H9 (cell line): ENCODE results near the gene ANKHD1. TPM values are rescaled to one million over a fixed set of nuclear protein-coding genes. Genes with fewer than 3 reads are reported as not detected.

Experiments used
- DNase-seq: peaks from one replicate; pipeline ENCODE4 v3.0.0-alpha.2; 2017
- H2AFZ ChIP-seq: one replicate; pipeline ENCODE4 v1.6.1; 2013; ENCODE audit warnings: mild to moderate bottlenecking, low read length, control low read depth, moderate library complexity
- H2AK5ac ChIP-seq: 2 replicates; pipeline ENCODE4 v1.6.1; 2013; ENCODE audit warnings: low read length, control low read depth, mixed read lengths; ENCODE audit not compliant: insufficient read length
- H2BK120ac ChIP-seq: one replicate; pipeline ENCODE4 v1.6.1; 2013; ENCODE audit warnings: low read depth, mild to moderate bottlenecking, low read length, control low read depth, inconsistent platforms; ENCODE audit not compliant: poor library complexity, severe bottlenecking
- H2BK12ac ChIP-seq: 2 replicates; pipeline ENCODE4 v1.6.1; 2013; ENCODE audit warnings: low read length, control low read depth, mixed read lengths, low read depth; ENCODE audit not compliant: insufficient read length
- H2BK15ac ChIP-seq: 2 replicates; pipeline ENCODE4 v1.6.1; 2013; ENCODE audit warnings: low read depth, low read length, control low read depth
- H2BK20ac ChIP-seq: one replicate; pipeline ENCODE4 v1.6.1; 2013; ENCODE audit warnings: low read depth, mild to moderate bottlenecking, low read length, control low read depth, inconsistent platforms; ENCODE audit not compliant: poor library complexity, severe bottlenecking
- H2BK5ac ChIP-seq: 2 replicates; pipeline ENCODE4 v1.6.1; 2013; ENCODE audit warnings: low read length, control low read depth, mixed read lengths; ENCODE audit not compliant: insufficient read length
- H3K14ac ChIP-seq: 2 replicates; pipeline ENCODE4 v1.6.1; 2013; ENCODE audit warnings: low read length, control low read depth; ENCODE audit not compliant: insufficient read depth
- H3K18ac ChIP-seq: 2 replicates; pipeline ENCODE4 v1.6.1; 2013; ENCODE audit warnings: low read depth, mild to moderate bottlenecking, mixed read lengths, low read length, control low read depth; ENCODE audit not compliant: insufficient read length
- H3K23ac ChIP-seq: 2 replicates; pipeline ENCODE4 v1.6.1; 2013; ENCODE audit warnings: low read length, control low read depth, mixed read lengths, low read depth; ENCODE audit not compliant: insufficient read length
- H3K23me2 ChIP-seq: 2 replicates; pipeline ENCODE4 v1.6.1; 2013; ENCODE audit warnings: low read depth, mild to moderate bottlenecking, mixed read lengths, low read length, control low read depth; ENCODE audit not compliant: insufficient read length, poor library complexity, severe bottlenecking
- H3K27ac ChIP-seq: 2 replicates; pipeline ENCODE4 v1.5.1; 2013; ENCODE audit warnings: low read length, control low read depth, mixed read lengths, low read depth; ENCODE audit not compliant: insufficient read length
- H3K27me3 ChIP-seq: 2 replicates; pipeline ENCODE4 v1.6.1; 2013; ENCODE audit warnings: low read length, control low read depth, inconsistent platforms; ENCODE audit not compliant: insufficient read depth
- H3K4ac ChIP-seq: 2 replicates; pipeline ENCODE4 v1.6.1; 2013; ENCODE audit warnings: low read depth, mild to moderate bottlenecking, control low read depth, inconsistent platforms, low read length, moderate library complexity
- H3K4me1 ChIP-seq: 2 replicates; pipeline ENCODE4 v1.6.1; 2013; ENCODE audit warnings: low read length, control low read depth, inconsistent platforms; ENCODE audit not compliant: insufficient read depth
- H3K4me2 ChIP-seq: 2 replicates; pipeline ENCODE4 v1.6.1; 2013; ENCODE audit warnings: low read length, control low read depth, mixed read lengths; ENCODE audit not compliant: insufficient read length, insufficient read depth
- H3K56ac ChIP-seq: 2 replicates; pipeline ENCODE4 v1.6.1; 2013; ENCODE audit warnings: low read depth, mild to moderate bottlenecking, mixed read lengths, low read length, control low read depth; ENCODE audit not compliant: insufficient read length
- H3K79me1 ChIP-seq: 2 replicates; pipeline ENCODE4 v1.6.1; 2013; ENCODE audit warnings: low read depth, mild to moderate bottlenecking, moderate library complexity, low read length, control low read depth, inconsistent platforms; ENCODE audit not compliant: insufficient read depth, poor library complexity, severe bottlenecking
- H3K79me2 ChIP-seq: 2 replicates; pipeline ENCODE4 v1.6.1; 2013; ENCODE audit warnings: low read length, control low read depth, inconsistent platforms; ENCODE audit not compliant: insufficient read depth
- H3K9ac ChIP-seq: 2 replicates; pipeline ENCODE4 v1.6.1; 2013; ENCODE audit warnings: low read length, control low read depth, mixed read lengths; ENCODE audit not compliant: insufficient read length; ENCODE audit errors: extremely low read depth
- H3K9me3 ChIP-seq: one replicate; pipeline ENCODE4 v1.6.1; 2013; ENCODE audit warnings: low read depth, low read length, inconsistent platforms; ENCODE audit not compliant: control insufficient read depth
- H3T11ph ChIP-seq: one replicate; pipeline ENCODE4 v1.6.1; 2013; ENCODE audit warnings: mild to moderate bottlenecking, low read length, control low read depth, inconsistent platforms
- H4K20me1 ChIP-seq: one replicate; pipeline ENCODE4 v1.6.1; 2013; ENCODE audit not compliant: control insufficient read depth, insufficient read length, insufficient read depth
- H4K5ac ChIP-seq: 2 replicates; pipeline ENCODE4 v1.6.1; 2013; ENCODE audit warnings: low read depth, mild to moderate bottlenecking, mixed read lengths, low read length, control low read depth; ENCODE audit not compliant: insufficient read length
- H4K8ac ChIP-seq: replicated peaks from 2 replicates; pipeline ENCODE4 v1.6.1; 2013; ENCODE audit warnings: low read length, control low read depth, mixed read lengths, low read depth; ENCODE audit not compliant: insufficient read length
- H4K91ac ChIP-seq: 2 replicates; pipeline ENCODE4 v1.6.1; 2013; ENCODE audit warnings: low read depth, mild to moderate bottlenecking, moderate library complexity, mixed read lengths, low read length, control low read depth; ENCODE audit not compliant: insufficient read length
- H3K27ac Mint-ChIP-seq, 3 experiments: 2 replicates in 2 of 3; 3 replicates in 1 of 3; pipeline ENCODE4 v1.8.0; 2020 to 2021; ENCODE audit warnings: mixed read lengths in 3 of 3, mild to moderate bottlenecking in 1 of 3, moderate library complexity in 1 of 3
- H3K27me3 Mint-ChIP-seq: 2 replicates; pipeline ENCODE4 v1.8.0; 2021; ENCODE audit warnings: low read depth, mild to moderate bottlenecking, moderate library complexity, mixed read lengths
- H3K36me3 Mint-ChIP-seq, 3 experiments: 2 replicates in 2 of 3; 3 replicates in 1 of 3; pipeline ENCODE4 v1.8.0; 2020 to 2021; ENCODE audit warnings: low read depth in 3 of 3, mixed read lengths in 3 of 3; ENCODE audit not compliant: insufficient read depth in 1 of 3
- H3K4me1 Mint-ChIP-seq, 2 experiments: 2 replicates each; pipeline ENCODE4 v1.8.0; 2020; ENCODE audit warnings: mixed read lengths in 2 of 2
- H3K4me3 Mint-ChIP-seq, 2 experiments: 2 replicates in 1 of 2; 3 replicates in 1 of 2; pipeline ENCODE4 v1.8.0; 2020 to 2021; ENCODE audit warnings: mild to moderate bottlenecking in 2 of 2, mixed read lengths in 2 of 2, moderate library complexity in 1 of 2
- H3K9me3 Mint-ChIP-seq, 2 experiments: 2 replicates in 1 of 2; 3 replicates in 1 of 2; pipeline ENCODE4 v1.8.0; 2020; ENCODE audit warnings: mild to moderate bottlenecking in 2 of 2, mixed read lengths in 2 of 2, moderate library complexity in 1 of 2
- CTCF ChIP-seq: fragments of 200-600 bp; sonication (generic); conservative IDR thresholded peaks from 3 replicates; pipeline ENCODE4 v1.8.0; 2021; ENCODE audit warnings: antibody characterized with exemption, mild to moderate bottlenecking
- WGBS: extraction: QIAGEN DNeasy Blood & Tissue Kit; methylation state at CpG from one replicate; pipeline ENCODE4 v1.1.7; 2013; ENCODE audit warnings: missing lambda C conversion rate, low lambda C conversion rate, mixed read lengths; ENCODE audit not compliant: insufficient read length; ENCODE audit errors: extremely low coverage; 5-methylcytosine and 5-hydroxymethylcytosine counted together
- total RNA-seq: library from RNA; stranded (reverse); gene quantifications from 2 replicates; pipeline ENCODE4 v1.2.1, GENCODE V29; 2021

ANKHD1 gene
- total RNA-seq, 1 experiment from 2014 or later: 105 TPM

DNA sequence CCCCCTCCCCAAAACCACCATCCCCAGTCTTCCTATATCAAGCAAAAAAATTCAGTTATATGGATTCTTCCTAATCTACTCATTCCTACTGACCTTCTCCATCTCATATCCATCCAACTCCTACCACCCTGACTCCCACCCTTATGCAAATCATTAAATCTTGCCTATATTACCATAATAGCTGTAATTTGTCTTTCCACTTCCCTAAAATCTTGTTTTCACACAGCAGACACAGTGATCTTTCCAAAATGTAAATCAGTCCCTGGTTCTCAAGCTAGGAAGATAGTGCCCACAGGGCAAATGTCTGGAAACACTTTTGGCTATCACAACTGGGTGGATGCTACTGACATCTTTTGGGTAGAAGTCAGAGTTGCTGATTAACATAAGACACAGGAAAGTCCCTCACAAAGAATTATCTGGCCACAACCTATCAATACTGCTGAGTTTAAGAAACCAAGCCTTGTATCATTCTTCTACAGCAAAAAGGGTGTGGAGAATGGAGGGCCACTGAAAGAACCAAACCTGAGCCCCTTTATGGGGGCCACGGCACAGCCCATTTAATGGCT, 154.2 kb downstream of the ANKHD1 start:
- Histone ChIP-seq H3K9me3 (no peaks in the 10 kb centered on the region), H3K79me1 (peaks cover 3% of the 10 kb centered on the region), H2BK120ac (no peak overlapping the region), H4K91ac (no peak overlapping the region), H4K20me1 (no peaks in the 10 kb centered on the region), H2AK5ac (no peak overlapping the region), H3K14ac (no peak overlapping the region), H3K56ac (no peak overlapping the region), H3T11ph (no peak overlapping the region), H4K5ac (no peak overlapping the region), H3K18ac (no peak overlapping the region), H3K4me1 (0 out of 2 replicates have a peak, but pooled peaks cover 3% of the 10 kb centered on the region), H3K79me2 (peaks cover 6% of the 10 kb centered on the region), H2BK5ac (no peak overlapping the region), H2AFZ (no peak overlapping the region), H3K9ac (no peak overlapping the region), H3K4me2 (peak overlapping the region; percentile 94), H3K27ac (no peak overlapping the region), H2BK20ac (no peak overlapping the region), H4K8ac (no peak overlapping the region), H3K23me2 (no peaks in the 10 kb centered on the region), H2BK15ac (no peak overlapping the region), H3K23ac (no peak overlapping the region), H2BK12ac (no peak overlapping the region), H3K27me3 (no peaks in the 10 kb centered on the region), H3K4ac (no peak overlapping the region)
- Mint-ChIP-seq H3K27me3 (no peaks in the 10 kb centered on the region), H3K4me3 (peak overlapping the region; percentile 91 to 92), H3K4me1 (peaks cover 25 to 26% of the 10 kb centered on the region in 2 experiments), H3K27ac (peak overlapping the region in 1 of 3 experiments; percentile 10; a peak in 1 of 7 replicates), H3K36me3 (peaks cover 7 to 41% (median 35%) of the 10 kb centered on the region in 3 experiments), H3K9me3 (no peaks in the 10 kb centered on the region)
- DNase-seq: no peak
- TF ChIP-seq CTCF: no peak
- WGBS: no CpG with 5 or more reads among the region's 1 CpG
